Caki2 (cell line): ENCODE results near the gene SMIM17. TPM values are rescaled to one million over a fixed set of nuclear protein-coding genes. Genes with fewer than 3 reads are reported as not detected.

Source experiments
- DNase-seq: peaks from one replicate; pipeline ENCODE4 v3.0.0-alpha.2; 2015; ENCODE audit warnings: low read depth
- in situ Hi-C: cut with HindIII; loops from 2 replicates; pipeline ENCODE4 v1.10.0; 2016; ENCODE audit warnings: low sequenced_read_pairs, low pct_unique_long_range_greater_than_20kb, mixed read lengths
- total RNA-seq: library from RNA; depleted of rRNA; stranded (reverse); fragments of >200 nt; shearing (Covaris generic); gene quantifications from 2 replicates; pipeline ENCODE4 v1.2.3, GENCODE V29; 2014; ENCODE audit warnings: low replicate concordance; rRNA removed

SMIM17 gene
- total RNA-seq, 1 experiment from 2014 or later = 1.0 TPM

DNA sequence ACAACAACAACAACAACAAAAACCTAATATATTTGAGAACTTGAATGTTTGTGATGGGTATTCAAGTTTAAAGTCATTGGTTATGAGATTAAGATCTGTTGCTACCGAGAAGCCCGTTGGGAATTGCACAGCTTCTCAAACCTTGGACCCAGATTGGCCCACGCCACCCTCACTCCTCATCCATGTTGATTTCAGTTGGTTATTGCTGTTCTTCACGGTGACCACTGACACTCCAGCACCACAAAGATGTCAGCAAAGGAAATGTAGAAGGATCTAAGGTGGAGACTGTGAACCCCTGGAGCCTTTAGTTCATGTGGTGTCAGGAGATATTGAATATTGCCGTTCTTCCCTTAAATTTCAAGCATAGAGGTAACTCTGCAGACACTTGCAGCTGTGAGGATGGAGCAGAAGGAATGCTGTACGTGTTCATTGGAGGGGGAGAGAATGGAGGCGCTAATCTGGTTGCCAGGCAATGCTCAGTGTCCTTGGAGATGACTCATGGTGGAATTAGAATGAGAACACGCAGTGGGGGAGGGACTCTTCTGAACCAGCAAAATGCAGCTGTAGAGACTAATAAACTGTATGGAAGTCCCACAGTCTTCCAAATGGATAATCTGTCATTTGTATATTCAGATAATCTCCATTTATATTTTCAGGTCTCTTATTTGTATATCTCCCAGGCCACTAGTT lies 49.4 kb downstream of the SMIM17 start:
- in situ Hi-C loops = no loop called here
- DNase-seq = no peak

DNA sequence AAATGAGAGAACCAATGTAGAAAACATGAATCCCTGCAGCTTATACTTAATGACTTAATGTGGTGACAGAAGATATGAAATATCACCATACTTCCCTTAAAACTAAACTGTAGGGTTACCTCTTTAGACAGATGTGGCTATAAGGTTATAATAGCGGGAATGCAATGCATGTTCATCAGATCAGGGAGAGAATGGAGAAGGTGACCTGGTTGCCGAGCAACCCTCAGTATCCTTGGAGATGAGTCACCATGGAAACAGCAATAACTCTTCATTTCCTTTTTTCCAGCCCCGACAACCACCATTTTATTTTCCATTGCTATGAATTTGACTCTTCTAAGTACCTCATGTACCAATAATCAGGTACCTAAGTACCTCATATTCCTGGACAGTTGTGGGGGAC lies 56.6 kb downstream of the SMIM17 start:
- DNase-seq = no peak
- in situ Hi-C loops = no loop called here

DNA sequence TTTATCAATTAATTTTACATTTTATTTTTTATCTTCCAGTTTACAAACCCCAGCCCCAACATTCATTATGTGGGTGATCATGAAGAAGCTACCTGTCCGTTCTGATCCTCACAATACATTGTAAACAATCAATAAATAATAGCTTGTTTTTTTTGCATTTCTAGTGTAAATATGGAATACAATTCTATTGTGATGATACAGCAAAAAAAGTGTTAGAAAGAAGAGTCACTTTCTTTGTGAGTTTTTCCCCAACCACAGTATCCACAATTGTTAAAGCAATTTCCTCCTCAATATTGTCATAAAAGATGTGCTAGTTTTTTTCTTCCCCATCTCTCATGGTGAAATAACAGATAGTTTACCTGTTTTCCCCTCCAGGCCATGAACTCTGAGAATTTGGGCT lies 58.9 kb downstream of the SMIM17 start:
- in situ Hi-C loops = no loop called here

DNA sequence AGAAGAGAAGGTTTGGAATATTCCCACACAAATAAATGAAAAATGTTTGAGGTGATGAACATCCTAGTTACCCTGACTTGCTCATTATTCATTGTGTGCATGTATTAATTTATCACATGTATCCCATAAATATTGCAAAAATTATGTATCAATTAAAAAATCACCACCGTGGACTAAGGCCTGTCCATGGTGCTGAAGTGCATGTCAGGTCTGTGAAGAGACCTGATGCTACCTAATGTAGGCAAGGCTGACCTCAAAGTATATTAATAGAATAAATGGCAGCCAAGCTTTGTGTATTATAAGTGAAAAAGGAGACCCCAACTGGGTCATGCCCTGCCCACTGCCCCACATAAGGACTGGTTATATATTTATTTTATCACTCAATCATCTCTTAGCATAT lies 63.0 kb downstream of the SMIM17 start:
- peak; percentile 18 for DNase-seq
- in situ Hi-C loops = no loop called here

More for the DNA sequence above, 58.9 kb downstream of the SMIM17 start:
- DNase-seq = no peak

Other genes with a start within 250 kb of the SMIM17 start
- 0.51 TPM in 1 of 2 replicates, not detected in the other for gene ZNF582, start 249.6 kb upstream of the SMIM17 start, total RNA-seq
- gene ZNF583, start 238.8 kb upstream of the SMIM17 start, total RNA-seq = 0.52 and 1.6 TPM in 2 replicates
- not detected in 2 replicates for gene ZNF667, start 165.8 kb upstream of the SMIM17 start, total RNA-seq
- gene ZNF471, start 135.3 kb upstream of the SMIM17 start, total RNA-seq = not detected in 2 replicates
- not detected in 2 replicates for gene ZFP28, start 104.2 kb upstream of the SMIM17 start, total RNA-seq
- 1.7 and 3.6 TPM in 2 replicates for gene ZNF470, start 75.7 kb upstream of the SMIM17 start, total RNA-seq
- 11.2 and 22.5 TPM in 2 replicates for gene ZNF71, start 47.9 kb upstream of the SMIM17 start, total RNA-seq
- gene ZNF835, start 28.6 kb downstream of the SMIM17 start, total RNA-seq = not detected in 2 replicates
- not detected in 2 replicates for gene PEG3, start 197.6 kb downstream of the SMIM17 start, total RNA-seq
- not detected in 2 replicates for gene ZIM2, start 197.6 kb downstream of the SMIM17 start, total RNA-seq